Transverse colon (tissue), 4 donors: ENCODE measurements around the gene SLFN12L. TPM values are rescaled to one million over a fixed set of nuclear protein-coding genes. Genes with fewer than 3 reads are reported as not detected.
A peak's percentile ranks its signal among the peaks of the same experiment; 100 is the strongest.

Experiments
- DNase-seq: peaks from one replicate; pipeline ENCODE4 v3.0.0-alpha.2; 2019
- H3K27ac ChIP-seq, 4 donors: fragments of 200-600 bp; sonication (generic); 2 replicates each; pipeline ENCODE4 v1.5.1; 2016 to 2018; ENCODE audit warnings: inconsistent platforms in 4 of 4
- H3K27me3 ChIP-seq: fragments of 200-600 bp; sonication (generic); 2 replicates; pipeline ENCODE4 v1.5.1; 2017; ENCODE audit warnings: inconsistent platforms
- H3K36me3 ChIP-seq, 4 donors: fragments of 200-600 bp; sonication (generic); 2 replicates each; pipeline ENCODE4 v1.5.1; 2017 to 2019; ENCODE audit warnings: inconsistent platforms in 4 of 4
- H3K4me1 ChIP-seq, 4 donors: fragments of 200-600 bp; sonication (generic); 2 replicates each; pipeline ENCODE4 v1.5.1; 2017 to 2020; ENCODE audit warnings: inconsistent platforms in 4 of 4
- H3K4me3 ChIP-seq, 4 donors: fragments of 200-600 bp; sonication (generic); 1 replicate in 1 of 4; 2 replicates in 3 of 4; pipeline versions ENCODE4 v1.5.1 to v1.6.1; 2017 to 2019; ENCODE audit warnings: inconsistent platforms in 4 of 4
- H3K9me3 ChIP-seq, 2 donors: fragments of 200-600 bp; sonication (generic); 2 replicates each; pipeline ENCODE4 v1.5.1; 2017 to 2019; ENCODE audit warnings: inconsistent platforms in 2 of 2
- CTCF ChIP-seq, 5 experiments: fragments of 200-600 bp in 3 of 5; fragments of 450-650 bp in 2 of 5; sonication (generic) in 3 of 5; IDR thresholded peaks; 1 replicate in 2 of 5; 2 replicates in 3 of 5; pipeline ENCODE4 v1.5.1; 2016 to 2017; ENCODE audit warnings: antibody characterized with exemption in 5 of 5, inconsistent platforms in 3 of 5, mild to moderate bottlenecking in 2 of 5, moderate library complexity in 1 of 5
- EP300 ChIP-seq: sonication (generic); formaldehyde crosslinking; IDR thresholded peaks from one replicate; pipeline ENCODE4 v1.6.1; 2017; ENCODE audit warnings: antibody characterized with exemption, low read depth
- POLR2A ChIP-seq: fragments of 450-650 bp; IDR thresholded peaks from one replicate; pipeline ENCODE4 v1.6.1; 2016; ENCODE audit warnings: antibody characterized with exemption, mild to moderate bottlenecking, moderate library complexity
- POLR2AphosphoS5 ChIP-seq, 3 donors: sonication (generic); formaldehyde crosslinking; IDR thresholded peaks; one replicate each; pipeline ENCODE4 v1.6.1; 2016; ENCODE audit warnings: antibody characterized with exemption in 3 of 3
- WGBS, 2 donors: methylation state at CpG; one replicate each; pipeline ENCODE4 v1.1.5; 2018; ENCODE audit warnings: low coverage in 1 of 2; 5-methylcytosine and 5-hydroxymethylcytosine counted together
- in situ Hi-C, 4 donors: fragments of 200-750 bp; cut with MboI; loops; one replicate each; pipeline versions ENCODE4 v1.15.0 to v1.15.1; 2017; ENCODE audit warnings: low sequenced_read_pairs in 3 of 4, low pct_ligation_motif_present in 1 of 4, low pct_unique_long_range_greater_than_20kb in 1 of 4
- intact Hi-C: fragments of 100-400 bp; cut with DNase I; formaldehyde crosslinking; loops from one replicate; pipeline ENCODE4 v1.15.1; 2023; ENCODE audit warnings: low total_unique reads
- total RNA-seq, 4 donors: library from RNA; depleted of rRNA; stranded (reverse); fragments of >200 nt; gene quantifications; one replicate each; pipeline ENCODE4 v1.1.0, GENCODE V29; 2016

The SLFN12L gene
- total RNA-seq, 4 donors from 2014 or later, result 1.4 to 6.2 (median 3.1) TPM

GRCh38 chr17:35578197-35578928, 40.9 kb upstream of the SLFN12L start, which contains the start of gene PEX12:
TSS of gene PEX12 (minus strand) at chr17:35578571. CDS start at chr17:35578021, 550 bp downstream.
- 0% methylated on average over 45 of the region's 45 CpGs; no CpG with 5 or more reads in 1 of the 2 donors for WGBS, 2 donors
- in situ Hi-C loops (no loop called here), intact Hi-C loops (no loop called here)
- H3K36me3 ChIP-seq, result peaks cover 0 to 7% (median 0%) of the 10 kb centered on the region in 4 donors
- TF ChIP-seq POLR2AphosphoS5 (IDR thresholded peaks at IDR 0.05), result peak; percentile 67 to 86 (median 83)
- TF ChIP-seq EP300, result no peak
- TF ChIP-seq POLR2A, result peak; percentile 78
- no peak for TF ChIP-seq CTCF (IDR thresholded peaks at IDR 0.05)
- peak; percentile 91 for DNase-seq
- H3K4me3 ChIP-seq, result peak within 1 kb of the TSS; percentile 61 to 77 (median 68)
- peaks cover 5 to 16% (median 14%) of the 10 kb centered on the region in 4 donors for H3K4me1 ChIP-seq
- H3K27ac ChIP-seq, result peak within 1 kb of the TSS; percentile 90 to 94 (median 92)
- H3K27me3 ChIP-seq, result no peaks in the 10 kb centered on the region
- H3K9me3 ChIP-seq, result no peaks in the 10 kb centered on the region

- DNase-seq, result peak; percentile 19
- in situ Hi-C loops (no loop called here), intact Hi-C loops (no loop called here)
- peaks cover 5 to 16% (median 14%) of the 10 kb centered on the region in 4 donors for H3K4me1 ChIP-seq
- no peaks in the 10 kb centered on the region for H3K9me3 ChIP-seq
- TF ChIP-seq CTCF (IDR thresholded peaks at IDR 0.05), result no peak
- no peak for TF ChIP-seq POLR2A
- TF ChIP-seq EP300, result no peak
- TF ChIP-seq POLR2AphosphoS5 (IDR thresholded peaks at IDR 0.05), result no peak
- peaks cover 0 to 7% (median 0%) of the 10 kb centered on the region in 4 donors for H3K36me3 ChIP-seq
- WGBS, 2 donors, result 4 to 8% methylated on average over 2 to 8 of the region's 8 CpGs
- peak overlapping the region; percentile 61 to 77 (median 68) for H3K4me3 ChIP-seq
- peak overlapping the region; percentile 90 to 94 (median 92) for H3K27ac ChIP-seq
- H3K27me3 ChIP-seq, result no peaks in the 10 kb centered on the region
Measured at GRCh38 chr17:35577830-35578196, 40.3 kb upstream of the SLFN12L start.

- H3K27me3 ChIP-seq, result no peaks in the 10 kb centered on the region
- no peak for TF ChIP-seq EP300
- no peak for TF ChIP-seq POLR2AphosphoS5 (IDR thresholded peaks at IDR 0.05)
- TF ChIP-seq CTCF (IDR thresholded peaks at IDR 0.05), result no peak
- TF ChIP-seq POLR2A, result no peak
- no peaks in the 10 kb centered on the region for H3K9me3 ChIP-seq
- 78 to 82% methylated on average over 3 of the region's 3 CpGs for WGBS, 2 donors
- intact Hi-C loops (no loop called here), in situ Hi-C loops (no loop called here)
- no peak for DNase-seq
- peaks cover 5 to 16% (median 14%) of the 10 kb centered on the region in 4 donors for H3K4me1 ChIP-seq
- H3K4me3 ChIP-seq, result no peak overlapping the region
- H3K36me3 ChIP-seq, result peaks cover 0 to 7% (median 0%) of the 10 kb centered on the region in 4 donors
- H3K27ac ChIP-seq, result no peak overlapping the region
Measured at GRCh38 chr17:35575759-35576158, 38.3 kb upstream of the SLFN12L start.

- no peak for TF ChIP-seq EP300
- no peak for TF ChIP-seq CTCF (IDR thresholded peaks at IDR 0.05)
- TF ChIP-seq POLR2AphosphoS5 (IDR thresholded peaks at IDR 0.05), result no peak
- TF ChIP-seq POLR2A, result no peak
- in situ Hi-C loops, result no loop called here
- H3K27ac ChIP-seq, result no peak overlapping the region
- H3K4me3 ChIP-seq, result no peak overlapping the region
- H3K36me3 ChIP-seq, result peaks cover 0 to 4% (median 0%) of the 10 kb centered on the region in 4 donors
- H3K9me3 ChIP-seq, result no peaks in the 10 kb centered on the region
- H3K27me3 ChIP-seq, result no peaks in the 10 kb centered on the region
- no peak for DNase-seq
- peaks cover 8 to 26% (median 20%) of the 10 kb centered on the region in 4 donors for H3K4me1 ChIP-seq
- 68 to 87% methylated on average over 2 of the region's 2 CpGs for WGBS, 2 donors
- intact Hi-C loops, result no loop called here
Measured at GRCh38 chr17:35569405-35569804, 31.9 kb upstream of the SLFN12L start.
